ENCODE results near the gene RING1. TPM values are rescaled to one million over a fixed set of nuclear protein-coding genes. Genes with fewer than 3 reads are reported as not detected.

Gene RING1
- total RNA-seq, 1 donor from 2014 or later: 44.5 TPM

- peak overlapping the region; percentile 93 for H3K27ac Mint-ChIP-seq (ENCODE audit: unreplicated experiment)
These were observed 2.1 kb upstream of the RING1 start for GRCh38 chr6:33206027-33206863.

GRCh38 chr6:33206864-33207551 lies 1.3 kb upstream of the RING1 start:
- DNase-seq (ENCODE audit: low spot score): no peak
- Mint-ChIP-seq H3K9me3 (ENCODE audit: low read depth) (no peaks in the 10 kb centered on the region), H3K4me1 (ENCODE audit: low read depth) (peaks cover 63% of the 10 kb centered on the region), H3K36me3 (ENCODE audit: low read depth) (peaks cover 26% of the 10 kb centered on the region), H3K27me3 (ENCODE audit: low read depth) (no peaks in the 10 kb centered on the region), H3K4me3 (ENCODE audit: unreplicated experiment) (peak overlapping the region; percentile 96), H3K27ac (ENCODE audit: unreplicated experiment) (peak overlapping the region; percentile 98)
- no peak for TF ChIP-seq CTCF (IDR thresholded peaks at IDR 0.05)

More at GRCh38 chr6:33206027-33206863, 2.1 kb upstream of the RING1 start:
- peaks cover 31% of the 10 kb centered on the region for H3K36me3 Mint-ChIP-seq (ENCODE audit: low read depth)
- H3K4me3 Mint-ChIP-seq (ENCODE audit: unreplicated experiment): peak overlapping the region; percentile 28
- no peak for DNase-seq (ENCODE audit: low spot score)
- H3K4me1 Mint-ChIP-seq (ENCODE audit: low read depth): peaks cover 67% of the 10 kb centered on the region
- no peaks in the 10 kb centered on the region for H3K9me3 Mint-ChIP-seq (ENCODE audit: low read depth)
- no peaks in the 10 kb centered on the region for H3K27me3 Mint-ChIP-seq (ENCODE audit: low read depth)
- no peak for TF ChIP-seq CTCF (IDR thresholded peaks at IDR 0.05)

- Mint-ChIP-seq H3K4me1 (ENCODE audit: low read depth) (peaks cover 63% of the 10 kb centered on the region), H3K4me3 (ENCODE audit: unreplicated experiment) (peak overlapping the region; percentile 96), H3K27me3 (ENCODE audit: low read depth) (no peaks in the 10 kb centered on the region), H3K9me3 (ENCODE audit: low read depth) (no peaks in the 10 kb centered on the region), H3K36me3 (ENCODE audit: low read depth) (peaks cover 20% of the 10 kb centered on the region), H3K27ac (ENCODE audit: unreplicated experiment) (peak overlapping the region; percentile 98)
- no peak for DNase-seq (ENCODE audit: low spot score)
- TF ChIP-seq CTCF (IDR thresholded peaks at IDR 0.05): no peak
These were observed 679 bp upstream of the RING1 start for GRCh38 chr6:33207552-33208090.

GRCh38 chr6:33209856-33210255 lies 1.6 kb downstream of the RING1 start:
- Mint-ChIP-seq H3K27ac (ENCODE audit: unreplicated experiment) (no peak overlapping the region), H3K4me1 (ENCODE audit: low read depth) (peaks cover 61% of the 10 kb centered on the region), H3K27me3 (ENCODE audit: low read depth) (no peaks in the 10 kb centered on the region), H3K9me3 (ENCODE audit: low read depth) (no peaks in the 10 kb centered on the region), H3K36me3 (ENCODE audit: low read depth) (peaks cover 9% of the 10 kb centered on the region), H3K4me3 (ENCODE audit: unreplicated experiment) (no peak overlapping the region)
- DNase-seq (ENCODE audit: low spot score): no peak
- TF ChIP-seq CTCF (IDR thresholded peaks at IDR 0.05): no peak

- Mint-ChIP-seq H3K27ac (ENCODE audit: unreplicated experiment) (no peak overlapping the region), H3K4me3 (ENCODE audit: unreplicated experiment) (no peak overlapping the region), H3K27me3 (ENCODE audit: low read depth) (no peaks in the 10 kb centered on the region), H3K4me1 (ENCODE audit: low read depth) (peaks cover 49% of the 10 kb centered on the region), H3K9me3 (ENCODE audit: low read depth) (no peaks in the 10 kb centered on the region), H3K36me3 (ENCODE audit: low read depth) (peaks cover 9% of the 10 kb centered on the region)
- no peak for TF ChIP-seq CTCF (IDR thresholded peaks at IDR 0.05)
- no peak for DNase-seq (ENCODE audit: low spot score)
These were observed 2.8 kb downstream of the RING1 start for GRCh38 chr6:33211136-33211535.
